HL-60 (cell line): Measurements from ENCODE around the gene DYNLT5.
A peak's percentile ranks its signal among the peaks of the same experiment; 100 is the strongest.

Experiments used
- DNase-seq, 2 experiments: peaks; one replicate each; pipeline ENCODE4 v3.0.0-alpha.2; 2010 to 2020; ENCODE audit warnings: low read depth in 1 of 2, low spot score in 1 of 2
- H3K27ac ChIP-seq: fragments of 250-450 bp; sonication (Bioruptor Pico); replicated peaks from 2 replicates; pipeline ENCODE4 v1.5.1; 2020; ENCODE audit warnings: mild to moderate bottlenecking, moderate library complexity
- H3K27me3 ChIP-seq: fragments of 250-450 bp; sonication (Bioruptor Pico); 2 replicates; pipeline ENCODE4 v1.5.1; 2021; ENCODE audit warnings: mild to moderate bottlenecking, moderate library complexity; ENCODE audit not compliant: insufficient read depth, poor library complexity, severe bottlenecking
- H3K4me3 ChIP-seq: replicated peaks from 2 replicates; pipeline ENCODE4 v1.5.1; 2011; ENCODE audit warnings: mild to moderate bottlenecking, control low read depth, low read length; ENCODE audit not compliant: insufficient read depth
- GABPA ChIP-seq: IDR thresholded peaks from 2 replicates; pipeline ENCODE4 v1.6.1; 2012; ENCODE audit warnings: low read depth
- POLR2AphosphoS5 ChIP-seq: IDR thresholded peaks from 2 replicates; pipeline ENCODE4 v1.6.1; 2012; ENCODE audit warnings: low read depth
- SPI1 ChIP-seq: IDR thresholded peaks from 2 replicates; pipeline ENCODE4 v1.6.1; 2012; ENCODE audit warnings: low read depth, mild to moderate bottlenecking, borderline replicate concordance
- TF ChIP-seq, protein P1 (sequence below): IDR thresholded peaks from 2 replicates; pipeline ENCODE4 v1.6.1; 2012; ENCODE audit warnings: low read depth; ENCODE audit not compliant: insufficient replicate concordance
- TF ChIP-seq, protein P2 (sequence below): IDR thresholded peaks from one replicate; pipeline ENCODE4 v1.5.1; 2011; ENCODE audit warnings: low read length, control low read depth, inconsistent platforms; ENCODE audit not compliant: insufficient read depth

Gene DYNLT5

DNA sequence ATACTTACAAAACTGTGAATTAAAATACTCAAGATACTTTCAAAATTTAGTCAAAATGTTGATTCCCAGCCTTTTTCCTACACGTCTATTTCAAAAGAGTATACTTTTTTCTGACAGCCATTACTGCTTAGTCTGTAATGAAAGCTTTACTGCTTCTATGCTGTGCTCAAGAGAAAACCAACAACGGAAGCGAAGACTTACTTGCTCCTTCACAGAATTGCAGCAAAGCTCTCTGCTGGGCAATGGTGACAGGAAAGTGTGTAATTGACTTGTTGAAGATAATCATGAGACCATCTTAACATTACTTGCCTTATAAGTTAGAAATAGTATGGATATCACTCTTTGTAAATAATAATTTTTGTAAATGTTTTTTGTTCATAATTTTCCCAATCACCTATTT, 1.7 kb upstream of the DYNLT5 start:
- no peak for DNase-seq
- TF ChIP-seq POLR2AphosphoS5 (no peak), SPI1 (no peak), GABPA (no peak)
- TF ChIP-seq, protein P1, sequence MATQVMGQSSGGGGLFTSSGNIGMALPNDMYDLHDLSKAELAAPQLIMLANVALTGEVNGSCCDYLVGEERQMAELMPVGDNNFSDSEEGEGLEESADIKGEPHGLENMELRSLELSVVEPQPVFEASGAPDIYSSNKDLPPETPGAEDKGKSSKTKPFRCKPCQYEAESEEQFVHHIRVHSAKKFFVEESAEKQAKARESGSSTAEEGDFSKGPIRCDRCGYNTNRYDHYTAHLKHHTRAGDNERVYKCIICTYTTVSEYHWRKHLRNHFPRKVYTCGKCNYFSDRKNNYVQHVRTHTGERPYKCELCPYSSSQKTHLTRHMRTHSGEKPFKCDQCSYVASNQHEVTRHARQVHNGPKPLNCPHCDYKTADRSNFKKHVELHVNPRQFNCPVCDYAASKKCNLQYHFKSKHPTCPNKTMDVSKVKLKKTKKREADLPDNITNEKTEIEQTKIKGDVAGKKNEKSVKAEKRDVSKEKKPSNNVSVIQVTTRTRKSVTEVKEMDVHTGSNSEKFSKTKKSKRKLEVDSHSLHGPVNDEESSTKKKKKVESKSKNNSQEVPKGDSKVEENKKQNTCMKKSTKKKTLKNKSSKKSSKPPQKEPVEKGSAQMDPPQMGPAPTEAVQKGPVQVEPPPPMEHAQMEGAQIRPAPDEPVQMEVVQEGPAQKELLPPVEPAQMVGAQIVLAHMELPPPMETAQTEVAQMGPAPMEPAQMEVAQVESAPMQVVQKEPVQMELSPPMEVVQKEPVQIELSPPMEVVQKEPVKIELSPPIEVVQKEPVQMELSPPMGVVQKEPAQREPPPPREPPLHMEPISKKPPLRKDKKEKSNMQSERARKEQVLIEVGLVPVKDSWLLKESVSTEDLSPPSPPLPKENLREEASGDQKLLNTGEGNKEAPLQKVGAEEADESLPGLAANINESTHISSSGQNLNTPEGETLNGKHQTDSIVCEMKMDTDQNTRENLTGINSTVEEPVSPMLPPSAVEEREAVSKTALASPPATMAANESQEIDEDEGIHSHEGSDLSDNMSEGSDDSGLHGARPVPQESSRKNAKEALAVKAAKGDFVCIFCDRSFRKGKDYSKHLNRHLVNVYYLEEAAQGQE = no peak
- TF ChIP-seq, protein P2, sequence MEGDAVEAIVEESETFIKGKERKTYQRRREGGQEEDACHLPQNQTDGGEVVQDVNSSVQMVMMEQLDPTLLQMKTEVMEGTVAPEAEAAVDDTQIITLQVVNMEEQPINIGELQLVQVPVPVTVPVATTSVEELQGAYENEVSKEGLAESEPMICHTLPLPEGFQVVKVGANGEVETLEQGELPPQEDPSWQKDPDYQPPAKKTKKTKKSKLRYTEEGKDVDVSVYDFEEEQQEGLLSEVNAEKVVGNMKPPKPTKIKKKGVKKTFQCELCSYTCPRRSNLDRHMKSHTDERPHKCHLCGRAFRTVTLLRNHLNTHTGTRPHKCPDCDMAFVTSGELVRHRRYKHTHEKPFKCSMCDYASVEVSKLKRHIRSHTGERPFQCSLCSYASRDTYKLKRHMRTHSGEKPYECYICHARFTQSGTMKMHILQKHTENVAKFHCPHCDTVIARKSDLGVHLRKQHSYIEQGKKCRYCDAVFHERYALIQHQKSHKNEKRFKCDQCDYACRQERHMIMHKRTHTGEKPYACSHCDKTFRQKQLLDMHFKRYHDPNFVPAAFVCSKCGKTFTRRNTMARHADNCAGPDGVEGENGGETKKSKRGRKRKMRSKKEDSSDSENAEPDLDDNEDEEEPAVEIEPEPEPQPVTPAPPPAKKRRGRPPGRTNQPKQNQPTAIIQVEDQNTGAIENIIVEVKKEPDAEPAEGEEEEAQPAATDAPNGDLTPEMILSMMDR = no peak
- H3K27me3 ChIP-seq = peaks cover 33% of the 10 kb centered on the region
- H3K4me3 ChIP-seq = no peak overlapping the region
- H3K27ac ChIP-seq = no peak overlapping the region

DNA sequence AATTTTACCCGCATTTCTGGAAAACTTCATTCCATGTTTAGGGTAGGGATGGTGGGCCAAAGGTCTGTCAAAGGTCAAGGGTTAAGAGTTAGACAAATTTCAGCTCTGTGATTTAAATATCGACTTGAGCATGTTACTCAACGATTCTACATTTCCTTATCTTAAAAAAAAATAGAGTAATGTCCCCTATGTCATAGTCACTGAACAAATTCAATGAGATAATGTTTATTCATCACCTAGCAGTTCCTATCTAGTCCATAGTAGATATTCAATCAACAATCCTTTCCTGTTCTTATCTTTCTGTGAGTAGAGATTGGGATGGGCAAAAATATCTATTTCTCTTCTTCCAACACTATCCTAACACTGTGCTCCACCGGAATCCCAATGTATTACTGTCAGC, 1.1 kb upstream of the DYNLT5 start:
- DNase-seq = no peak
- no peak overlapping the region for H3K4me3 ChIP-seq
- peaks cover 31% of the 10 kb centered on the region for H3K27me3 ChIP-seq
- TF ChIP-seq GABPA = no peak
- TF ChIP-seq SPI1 = no peak
- TF ChIP-seq, protein P1 = no peak
- no peak for TF ChIP-seq POLR2AphosphoS5
- TF ChIP-seq, protein P2 = no peak
- no peak overlapping the region for H3K27ac ChIP-seq

DNA sequence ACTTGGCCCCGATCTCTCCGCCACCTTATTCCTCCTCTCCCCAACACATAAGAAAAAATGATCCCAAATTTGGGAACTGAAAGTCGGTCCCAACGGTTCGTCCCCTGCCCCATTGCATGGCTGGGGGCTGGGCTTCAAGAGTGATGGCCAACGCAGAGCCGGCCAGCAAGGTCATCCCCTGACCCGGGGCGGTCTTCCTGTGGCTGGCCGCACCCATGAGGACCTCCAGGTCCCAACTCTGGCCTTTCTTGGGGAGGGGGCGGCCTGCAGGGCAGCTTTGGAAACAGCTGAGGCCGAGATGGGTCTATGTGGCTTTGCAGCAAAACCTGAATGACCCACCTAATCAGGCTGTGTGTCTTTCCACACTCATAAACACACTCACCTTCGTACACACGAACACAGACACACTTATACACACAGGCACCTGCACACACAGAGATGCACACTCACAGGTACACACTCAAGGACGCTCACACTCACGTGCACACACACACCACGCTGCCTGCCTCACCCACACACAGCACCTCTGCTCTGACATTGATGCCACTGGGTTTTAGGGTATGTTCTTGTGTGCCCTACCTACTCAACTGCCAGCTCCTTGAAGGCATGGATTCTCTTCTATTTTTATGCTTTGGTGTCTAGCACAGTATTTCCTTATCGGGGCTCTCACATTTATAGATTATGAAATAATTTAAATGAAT, 562 bp downstream of the DYNLT5 start:
- no peak for DNase-seq
- no peak overlapping the region for H3K27ac ChIP-seq
- TF ChIP-seq SPI1 (no peak), POLR2AphosphoS5 (no peak), GABPA (no peak)
- TF ChIP-seq, protein P1 = no peak
- TF ChIP-seq, protein P2 = no peak
- peak overlapping the region; percentile 37 for H3K4me3 ChIP-seq
- peaks cover 32% of the 10 kb centered on the region for H3K27me3 ChIP-seq
